Activated CD8-positive, alpha-beta memory T cell treated with anti-CD3 and anti-CD28 coated beads, Interleukin-2, amount 50 U/mL, for 24 hours (primary cell): ENCODE results near the gene ABCA7.

Experiments
- DNase-seq: peaks from one replicate; pipeline ENCODE4 v3.0.0-alpha.2; 2020; ENCODE audit errors: extremely low read depth

The ABCA7 gene

GRCh38 chr19:1055028-1055425 lies 15.1 kb downstream of the ABCA7 start:
- no peak for DNase-seq

- no peak for DNase-seq
These were observed 16.1 kb downstream of the ABCA7 start for GRCh38 chr19:1055886-1056620.

DNA sequence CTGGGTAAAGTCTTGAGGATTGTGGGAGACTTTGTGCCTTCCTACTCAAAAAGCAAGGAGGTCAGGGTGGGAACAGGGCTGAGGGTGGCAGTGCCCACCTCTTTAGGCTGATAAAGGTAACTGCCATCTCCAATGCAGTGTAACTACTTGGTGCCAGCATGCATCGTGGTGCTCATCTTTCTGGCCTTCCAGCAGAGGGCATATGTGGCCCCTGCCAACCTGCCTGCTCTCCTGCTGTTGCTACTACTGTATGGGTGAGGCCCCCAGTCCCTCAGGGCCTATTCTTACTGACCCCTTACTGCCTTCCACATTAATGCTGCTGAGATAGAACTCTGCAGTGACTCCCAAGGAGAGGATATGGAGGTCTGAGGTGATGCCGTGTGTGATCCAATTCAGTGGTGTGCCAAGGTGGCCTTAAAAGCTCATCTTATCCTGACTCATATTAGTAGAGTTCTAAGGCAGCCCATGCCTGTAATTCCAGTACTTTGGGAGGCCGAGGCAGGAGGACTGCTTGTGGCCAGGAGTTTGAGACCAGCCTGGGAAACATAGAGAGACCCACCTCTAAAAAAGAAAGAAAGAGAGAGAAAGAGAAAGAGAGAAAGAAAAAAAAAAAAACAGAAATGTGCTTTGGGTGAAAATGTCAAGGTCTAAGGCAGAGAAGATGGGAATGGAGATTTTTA lies 17.4 kb downstream of the ABCA7 start:
- DNase-seq: no peak

DNA sequence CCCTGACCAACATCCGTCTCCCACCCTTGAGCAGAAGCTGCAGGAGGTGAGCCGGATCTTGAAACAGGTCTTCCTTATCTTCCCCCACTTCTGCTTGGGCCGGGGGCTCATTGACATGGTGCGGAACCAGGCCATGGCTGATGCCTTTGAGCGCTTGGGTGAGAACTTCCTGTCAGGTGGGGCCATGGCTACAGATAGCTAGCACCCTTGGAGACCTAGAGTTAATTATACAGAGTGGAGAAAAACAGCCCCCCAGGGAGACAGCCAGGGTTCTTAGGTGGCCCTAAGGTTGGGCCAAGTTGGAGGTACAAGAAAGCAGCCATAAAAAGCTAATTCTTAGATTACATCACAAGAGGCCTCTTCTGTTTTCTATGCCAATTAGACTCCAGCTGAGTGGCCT lies 18.2 kb downstream of the ABCA7 start:
- no peak for DNase-seq

DNA sequence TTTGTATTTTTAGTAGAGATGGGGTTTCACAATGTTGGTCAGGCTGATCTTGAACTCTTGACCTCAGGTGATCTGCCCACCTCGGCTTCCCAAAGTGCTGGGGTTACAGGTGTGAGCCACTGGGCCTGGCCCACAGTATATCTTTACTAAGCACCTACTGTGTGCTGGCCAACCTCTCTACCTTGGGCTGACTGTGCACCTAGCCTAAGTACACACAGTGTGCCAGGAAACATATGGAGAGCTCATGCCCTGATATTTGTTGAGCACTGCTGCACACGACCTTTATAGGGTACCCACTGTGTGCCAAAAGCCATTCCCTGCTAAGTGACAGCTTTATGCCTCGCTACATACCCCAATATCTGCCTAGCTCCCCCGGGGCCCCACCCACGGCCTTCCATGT lies 20.8 kb downstream of the ABCA7 start:
- DNase-seq: no peak

DNA sequence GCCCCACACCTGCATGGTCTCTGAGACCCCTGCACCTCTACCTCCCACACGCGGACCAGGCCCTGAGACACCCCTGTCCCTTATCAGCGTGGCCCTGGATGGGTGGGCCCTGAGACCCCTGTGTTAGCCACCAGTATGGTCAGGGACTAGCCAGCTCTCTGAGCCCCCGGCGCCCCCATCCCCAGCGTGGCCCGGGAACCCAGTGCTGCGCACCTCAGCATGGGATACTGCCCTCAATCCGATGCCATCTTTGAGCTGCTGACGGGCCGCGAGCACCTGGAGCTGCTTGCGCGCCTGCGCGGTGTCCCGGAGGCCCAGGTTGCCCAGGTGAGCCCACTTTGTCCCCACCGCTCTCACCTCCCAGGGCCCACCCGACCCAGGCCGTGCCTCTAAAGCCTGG lies 22.1 kb downstream of the ABCA7 start:
- no peak for DNase-seq

DNA sequence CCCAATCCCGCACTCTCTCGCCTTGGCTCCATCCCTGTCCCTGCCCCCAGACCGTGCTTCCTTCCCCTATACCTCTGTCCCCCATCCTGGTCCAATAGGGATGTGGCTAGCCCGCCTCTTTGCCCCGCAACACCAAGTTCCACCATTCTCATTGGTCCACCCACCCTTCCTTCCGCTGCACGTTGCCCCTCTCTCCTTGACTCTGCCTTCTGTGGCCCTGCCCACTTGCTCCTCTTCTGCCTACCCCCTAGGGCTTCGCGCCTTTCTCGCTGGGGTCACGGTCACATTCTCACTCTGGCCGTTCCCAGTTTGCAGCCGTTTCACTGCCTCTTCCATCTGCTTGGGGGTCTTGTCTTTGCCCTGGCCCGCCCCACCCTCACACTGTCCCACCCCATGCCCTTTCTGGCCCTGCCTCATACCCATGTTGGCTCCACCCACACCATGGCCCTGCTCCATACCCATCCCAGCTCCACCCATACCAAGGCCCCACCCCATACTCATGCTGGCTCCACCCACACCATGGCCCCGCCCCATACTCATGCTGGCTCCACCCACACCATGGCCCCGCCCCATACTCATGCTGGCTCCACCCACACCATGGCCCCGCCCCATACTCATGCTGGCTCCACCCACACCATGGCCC lies 22.6 kb downstream of the ABCA7 start:
- DNase-seq: no peak

DNA sequence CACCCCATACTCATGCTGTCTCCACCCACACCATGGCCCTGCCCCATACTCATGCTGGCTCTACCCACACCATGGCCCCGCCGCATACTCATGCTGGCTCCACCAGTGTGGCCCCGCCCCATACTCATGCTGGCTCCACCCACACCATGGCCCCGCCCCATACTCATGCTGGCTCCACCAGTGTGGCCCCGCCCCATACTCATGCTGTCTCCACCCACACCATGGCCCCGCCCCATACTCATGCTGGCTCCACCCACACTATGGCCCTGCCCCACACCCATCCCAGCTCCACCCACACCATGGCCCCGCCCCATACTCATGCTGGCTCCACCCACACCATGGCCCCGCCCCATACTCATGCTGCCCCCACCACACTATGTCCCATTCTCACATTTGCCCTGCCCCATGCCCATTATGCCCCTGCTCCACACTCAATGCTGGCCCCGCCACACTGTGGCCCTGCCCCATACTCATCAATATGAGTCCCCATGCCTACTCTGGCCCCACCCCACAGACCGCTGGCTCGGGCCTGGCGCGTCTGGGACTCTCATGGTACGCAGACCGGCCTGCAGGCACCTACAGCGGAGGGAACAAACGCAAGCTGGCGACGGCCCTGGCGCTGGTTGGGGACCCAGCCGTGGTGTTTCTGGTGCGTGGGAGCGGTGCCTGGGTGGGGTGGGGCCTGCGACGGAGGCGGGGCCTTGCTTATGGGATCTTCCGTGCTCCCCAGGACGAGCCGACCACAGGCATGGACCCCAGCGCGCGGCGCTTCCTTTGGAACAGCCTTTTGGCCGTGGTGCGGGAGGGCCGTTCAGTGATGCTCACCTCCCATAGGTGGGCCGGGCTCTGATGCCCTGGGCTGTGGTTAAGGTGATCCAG lies 23.4 kb downstream of the ABCA7 start:
- DNase-seq: no peak

DNA sequence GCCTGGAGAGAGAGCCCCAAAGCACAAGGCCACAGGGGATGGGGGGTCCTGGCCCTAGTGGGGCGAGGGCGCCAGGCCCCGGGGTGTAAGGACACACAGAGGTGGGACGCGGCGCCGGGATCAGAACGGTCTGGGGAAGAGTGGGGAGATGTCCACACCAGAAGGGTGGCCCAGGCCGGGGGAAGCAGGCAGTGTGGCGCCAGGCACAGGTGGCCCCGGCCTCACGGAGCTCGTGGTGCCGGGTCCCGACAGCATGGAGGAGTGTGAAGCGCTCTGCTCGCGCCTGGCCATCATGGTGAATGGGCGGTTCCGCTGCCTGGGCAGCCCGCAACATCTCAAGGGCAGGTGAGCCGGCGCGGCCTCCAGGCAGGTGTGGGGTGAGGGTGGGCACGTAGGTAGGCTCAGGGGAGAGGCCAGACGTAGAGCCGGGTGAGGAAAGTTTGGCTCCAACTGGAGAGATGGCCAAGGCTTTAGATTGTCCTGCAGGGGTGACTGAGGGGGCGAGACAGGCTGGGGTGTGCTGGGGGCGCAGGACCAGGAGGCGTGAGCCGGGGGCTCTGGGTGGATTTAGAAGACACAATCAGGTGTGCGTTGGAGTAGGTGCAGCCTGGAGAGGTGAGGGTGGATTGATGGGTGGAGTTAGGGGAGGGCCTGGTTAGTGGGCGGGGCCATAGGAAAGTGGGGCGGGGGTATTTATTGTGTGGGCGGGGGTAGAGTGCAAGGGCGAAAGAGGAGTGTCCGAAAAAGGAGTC lies 24.2 kb downstream of the ABCA7 start:
- no peak for DNase-seq

GRCh38 chr19:1064661-1065605 lies 25.0 kb downstream of the ABCA7 start:
- DNase-seq: no peak

DNA sequence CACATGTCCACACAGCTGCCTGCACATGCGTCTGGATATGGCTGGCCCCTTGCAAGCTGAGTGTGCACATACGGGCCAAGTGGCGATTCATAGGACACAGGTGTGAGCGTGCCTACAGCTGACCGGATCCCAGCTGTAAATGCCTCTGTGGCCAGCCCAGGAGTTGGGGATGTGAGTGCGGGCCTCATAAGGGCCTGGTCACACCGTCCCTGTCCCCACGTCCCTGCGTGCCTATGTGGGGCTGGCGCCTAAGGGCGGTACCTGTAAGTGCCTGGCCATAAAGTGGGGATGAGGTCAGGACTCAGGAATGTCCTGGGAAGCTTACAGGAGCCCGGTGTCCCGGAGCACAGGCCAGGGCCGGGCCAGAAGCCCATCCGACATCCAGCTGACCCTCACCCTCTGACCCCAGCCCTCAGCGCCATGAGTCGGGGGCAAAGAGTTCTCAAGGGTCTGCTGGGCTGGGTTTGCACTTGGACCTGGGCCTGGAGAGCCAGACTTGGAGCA lies 25.8 kb downstream of the ABCA7 start:
- no peak for DNase-seq

GRCh38 chr19:1066251-1066747 lies 26.4 kb downstream of the ABCA7 start:
- DNase-seq: no peak

GRCh38 chr19:1066748-1067340 lies 26.9 kb downstream of the ABCA7 start, which contains the start of gene ARHGAP45:
Gene ARHGAP45 (plus strand): TSS chr19:1067167. CDS start chr19:1067406, 239 bp downstream.
- DNase-seq: no peak

DNA sequence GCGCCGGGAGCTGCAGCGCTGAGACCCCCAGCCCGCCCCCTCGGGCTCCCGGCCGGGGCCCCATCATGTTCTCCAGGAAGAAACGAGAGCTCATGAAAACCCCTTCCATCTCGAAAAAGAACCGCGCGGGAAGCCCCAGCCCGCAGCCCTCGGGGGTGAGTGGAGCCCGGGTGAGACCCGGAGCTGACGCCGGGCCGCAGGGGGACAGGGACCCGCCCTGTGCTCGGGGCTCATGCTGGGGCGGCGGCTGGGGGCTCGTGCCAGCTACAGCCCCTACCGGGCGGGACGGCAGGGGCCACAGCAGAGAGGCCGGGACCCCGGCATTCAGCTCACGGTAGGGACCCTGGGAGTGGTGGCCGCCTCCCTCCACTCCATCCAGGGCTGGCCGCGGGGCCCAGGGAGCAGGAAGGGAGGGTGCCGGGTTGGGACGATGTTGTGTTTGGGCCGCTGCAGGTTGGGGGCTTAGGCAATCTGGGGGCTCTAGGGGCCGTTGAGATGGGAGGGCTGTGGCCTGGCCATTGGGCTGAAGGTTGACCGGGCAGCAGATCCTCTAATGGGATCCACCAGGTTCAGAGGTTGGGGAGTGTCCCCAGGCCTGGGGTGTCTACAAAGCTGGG lies 27.5 kb downstream of the ABCA7 start:
- DNase-seq: no peak

- DNase-seq: no peak
These were observed 28.4 kb downstream of the ABCA7 start for GRCh38 chr19:1068009-1069001.

- DNase-seq: no peak
These were observed 29.3 kb downstream of the ABCA7 start for GRCh38 chr19:1069009-1069779.

DNA sequence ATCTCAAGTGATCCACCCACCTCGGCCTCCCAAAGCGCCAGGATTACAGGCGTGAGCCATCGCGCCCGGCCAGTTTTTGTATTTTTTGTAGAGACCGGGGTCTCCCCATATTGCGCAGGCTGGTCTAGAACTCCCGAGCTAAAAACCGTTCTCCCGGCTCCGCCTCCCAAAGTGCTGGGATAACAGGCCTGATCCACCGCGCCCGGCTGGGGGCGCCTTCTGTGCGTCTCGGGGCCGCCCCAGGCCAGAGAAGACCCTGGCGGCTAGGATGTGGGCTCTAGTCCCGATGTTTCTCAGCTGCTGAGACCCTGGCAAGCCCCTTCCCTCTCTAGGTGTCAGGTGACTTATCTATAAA lies 30.6 kb downstream of the ABCA7 start:
- DNase-seq: no peak
